OCI-LY1 (cell line): ENCODE measurements around the gene KCNMA1.

Source experiments
- EZH2 ChIP-seq: fragments of 200-600 bp; sonication (generic), shearing (Covaris generic); IDR thresholded peaks from 2 replicates; pipeline ENCODE4 v1.8.0; 2017; ENCODE audit warnings: borderline replicate concordance, mixed run types, mild to moderate bottlenecking, antibody characterized with exemption, low read length, moderate library complexity, mixed read lengths
- TF ChIP-seq, protein P1 (sequence below): fragments of 200-600 bp; sonication (generic), shearing (Covaris generic); IDR thresholded peaks from 2 replicates; pipeline ENCODE4 v1.5.1; 2017; ENCODE audit warnings: mild to moderate bottlenecking, antibody characterized with exemption, low read length, moderate library complexity, mixed read lengths

DNA sequence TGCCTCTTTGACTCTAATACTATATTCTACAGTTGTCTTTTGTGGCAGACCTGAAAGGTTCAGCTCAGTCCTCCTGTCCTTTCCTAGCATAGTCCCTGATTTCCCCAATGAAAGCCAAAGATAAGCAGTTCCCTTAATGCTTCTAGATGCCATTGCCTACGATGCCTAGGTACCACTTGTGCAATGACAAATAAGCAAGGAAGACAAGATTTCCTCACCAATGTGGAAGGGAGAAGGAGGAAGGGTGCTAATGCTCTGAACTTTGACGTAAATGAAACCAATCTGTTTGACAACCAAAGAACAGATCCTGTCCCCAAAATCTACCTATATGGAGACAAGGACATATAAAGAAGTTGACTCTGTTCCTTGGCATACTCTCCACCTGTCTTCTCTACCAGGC is 393.3 kb downstream of the KCNMA1 start:
- TF ChIP-seq, protein P1, sequence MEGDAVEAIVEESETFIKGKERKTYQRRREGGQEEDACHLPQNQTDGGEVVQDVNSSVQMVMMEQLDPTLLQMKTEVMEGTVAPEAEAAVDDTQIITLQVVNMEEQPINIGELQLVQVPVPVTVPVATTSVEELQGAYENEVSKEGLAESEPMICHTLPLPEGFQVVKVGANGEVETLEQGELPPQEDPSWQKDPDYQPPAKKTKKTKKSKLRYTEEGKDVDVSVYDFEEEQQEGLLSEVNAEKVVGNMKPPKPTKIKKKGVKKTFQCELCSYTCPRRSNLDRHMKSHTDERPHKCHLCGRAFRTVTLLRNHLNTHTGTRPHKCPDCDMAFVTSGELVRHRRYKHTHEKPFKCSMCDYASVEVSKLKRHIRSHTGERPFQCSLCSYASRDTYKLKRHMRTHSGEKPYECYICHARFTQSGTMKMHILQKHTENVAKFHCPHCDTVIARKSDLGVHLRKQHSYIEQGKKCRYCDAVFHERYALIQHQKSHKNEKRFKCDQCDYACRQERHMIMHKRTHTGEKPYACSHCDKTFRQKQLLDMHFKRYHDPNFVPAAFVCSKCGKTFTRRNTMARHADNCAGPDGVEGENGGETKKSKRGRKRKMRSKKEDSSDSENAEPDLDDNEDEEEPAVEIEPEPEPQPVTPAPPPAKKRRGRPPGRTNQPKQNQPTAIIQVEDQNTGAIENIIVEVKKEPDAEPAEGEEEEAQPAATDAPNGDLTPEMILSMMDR: no peak
- no peak for TF ChIP-seq EZH2
